Transverse colon (tissue), 3 donors: ENCODE measurements around the gene LILRA1.

Experiments
- CTCF ChIP-seq, 5 experiments: fragments of 200-600 bp in 3 of 5; fragments of 450-650 bp in 2 of 5; sonication (generic) in 3 of 5; IDR thresholded peaks; 1 replicate in 2 of 5; 2 replicates in 3 of 5; pipeline ENCODE4 v1.5.1; 2016 to 2017; ENCODE audit warnings: antibody characterized with exemption in 5 of 5, inconsistent platforms in 3 of 5, mild to moderate bottlenecking in 2 of 5, moderate library complexity in 1 of 5
- POLR2A ChIP-seq: fragments of 450-650 bp; IDR thresholded peaks from one replicate; pipeline ENCODE4 v1.6.1; 2016; ENCODE audit warnings: antibody characterized with exemption, mild to moderate bottlenecking, moderate library complexity

GRCh38 chr19:54574527-54575056 lies 18.8 kb upstream of the LILRA1 start:
- TF ChIP-seq POLR2A (no peak), CTCF (IDR thresholded peaks at IDR 0.05) (no peak)
